ENCODE results near the gene AGXT. TPM values are rescaled to one million over a fixed set of nuclear protein-coding genes. Genes with fewer than 3 reads are reported as not detected.

The AGXT gene
- not detected in 2 replicates for total RNA-seq (2014; rRNA removed; shearing (Covaris generic))

- in situ Hi-C loops (cut with HindIII; ENCODE audit: low sequenced_read_pairs): no loop called here
- DNase-seq (ENCODE audit: low spot score): no peak
These were observed at the start of gene AGXT for GRCh38 chr2:240868286-240869108. Gene AGXT, plus strand, starts transcription at chr2:240868824. Its CDS starts 42 bp downstream, at chr2:240868866.

- in situ Hi-C loops (cut with HindIII; ENCODE audit: low sequenced_read_pairs): no loop called here
- peak; percentile 37 for DNase-seq (ENCODE audit: low spot score)
These were observed 49.3 kb upstream of the AGXT start for GRCh38 chr2:240819126-240819857.

GRCh38 chr2:240819858-240820606, 48.6 kb upstream of the AGXT start, which contains the start of gene KIF1A:
Gene KIF1A, minus strand, starts transcription at chr2:240820219. Its CDS starts 22,467 bp downstream, at chr2:240797752.
- in situ Hi-C loops (cut with HindIII; ENCODE audit: low sequenced_read_pairs): no loop called here
- DNase-seq (ENCODE audit: low spot score): peak; percentile 86

GRCh38 chr2:240820607-240821428, 47.8 kb upstream of the AGXT start:
- in situ Hi-C loops (cut with HindIII; ENCODE audit: low sequenced_read_pairs): no loop called here
- DNase-seq (ENCODE audit: low spot score): peak; percentile 55

- in situ Hi-C loops (cut with HindIII; ENCODE audit: low sequenced_read_pairs): no loop called here
- no peak for DNase-seq (ENCODE audit: low spot score)
These were observed 47.2 kb upstream of the AGXT start for GRCh38 chr2:240821429-240821778.

- in situ Hi-C loops (cut with HindIII; ENCODE audit: low sequenced_read_pairs): no loop called here
- no peak for DNase-seq (ENCODE audit: low spot score)
These were observed 46.3 kb upstream of the AGXT start for GRCh38 chr2:240822280-240822847.

- in situ Hi-C loops (cut with HindIII; ENCODE audit: low sequenced_read_pairs): no loop called here
- DNase-seq (ENCODE audit: low spot score): no peak
These were observed 44.9 kb upstream of the AGXT start for GRCh38 chr2:240823449-240824336.

- in situ Hi-C loops (cut with HindIII; ENCODE audit: low sequenced_read_pairs): no loop called here
- DNase-seq (ENCODE audit: low spot score): no peak
These were observed 43.1 kb upstream of the AGXT start for GRCh38 chr2:240825476-240825875.

- DNase-seq (ENCODE audit: low spot score): no peak
- in situ Hi-C loops (cut with HindIII; ENCODE audit: low sequenced_read_pairs): no loop called here
These were observed 36.9 kb upstream of the AGXT start for GRCh38 chr2:240831594-240832204.

GRCh38 chr2:240832205-240832727, 36.4 kb upstream of the AGXT start:
- in situ Hi-C loops (cut with HindIII; ENCODE audit: low sequenced_read_pairs): no loop called here
- peak; percentile 97 for DNase-seq (ENCODE audit: low spot score)

- in situ Hi-C loops (cut with HindIII; ENCODE audit: low sequenced_read_pairs): no loop called here
- no peak for DNase-seq (ENCODE audit: low spot score)
These were observed 35.6 kb upstream of the AGXT start for GRCh38 chr2:240832921-240833494.

- in situ Hi-C loops (cut with HindIII; ENCODE audit: low sequenced_read_pairs): no loop called here
These were observed 34.8 kb upstream of the AGXT start for GRCh38 chr2:240833724-240834285.

GRCh38 chr2:240834377-240834975, 34.1 kb upstream of the AGXT start:
- in situ Hi-C loops (cut with HindIII; ENCODE audit: low sequenced_read_pairs): no loop called here
- no peak for DNase-seq (ENCODE audit: low spot score)

More at GRCh38 chr2:240833724-240834285, 34.8 kb upstream of the AGXT start:
- DNase-seq (ENCODE audit: low spot score): peak; percentile 49

- DNase-seq (ENCODE audit: low spot score): no peak
- in situ Hi-C loops (cut with HindIII; ENCODE audit: low sequenced_read_pairs): no loop called here
These were observed 33.1 kb upstream of the AGXT start for GRCh38 chr2:240835528-240835927.

GRCh38 chr2:240836781-240837467, 31.7 kb upstream of the AGXT start:
- no peak for DNase-seq (ENCODE audit: low spot score)
- in situ Hi-C loops (cut with HindIII; ENCODE audit: low sequenced_read_pairs): no loop called here

Measured in G401 (cell line).